CD8-positive, alpha-beta memory T cell (primary cell): ENCODE measurements around the gene SMIM17. TPM values are rescaled to one million over a fixed set of nuclear protein-coding genes. Genes with fewer than 3 reads are reported as not detected.

Experiments
- CTCF ChIA-PET: fragments of 350-600 bp; sonication (Branson Sonifier 250); formaldehyde crosslinking; loops from one replicate; lab custom pipeline; 2021; ENCODE audit warnings: antibody characterized with exemption; lab: Charles Lee
- POLR2A ChIA-PET: fragments of 350-600 bp; sonication (Branson Sonifier 250); formaldehyde crosslinking; loops from one replicate; lab custom pipeline; 2021; ENCODE audit warnings: antibody characterized with exemption; lab: Charles Lee
- DNase-seq, 5 donors: peaks; one replicate each; pipeline versions ENCODE4 v3.0.0 to v3.0.0-alpha.2; 2020 to 2022; ENCODE audit warnings: mixed read lengths in 1 of 5
- H3K27ac ChIP-seq: one replicate; pipeline ENCODE4 v1.7.0; 2013; ENCODE audit warnings: low read depth, mild to moderate bottlenecking, low read length, moderate library complexity
- H3K27me3 ChIP-seq: 2 replicates; pipeline ENCODE4 v1.7.0; 2013; ENCODE audit warnings: low read length, mild to moderate bottlenecking; ENCODE audit not compliant: insufficient read depth, poor library complexity, severe bottlenecking
- H3K36me3 ChIP-seq: 2 replicates; pipeline ENCODE4 v1.7.0; 2013; ENCODE audit warnings: mild to moderate bottlenecking, low read length, moderate library complexity; ENCODE audit not compliant: insufficient read depth
- H3K4me1 ChIP-seq: 2 replicates; pipeline ENCODE4 v1.7.0; 2013; ENCODE audit warnings: mild to moderate bottlenecking, low read length, moderate library complexity; ENCODE audit not compliant: insufficient read depth
- H3K4me3 ChIP-seq: 2 replicates; pipeline ENCODE4 v1.7.0; 2013; ENCODE audit warnings: mild to moderate bottlenecking, low read length
- H3K9me3 ChIP-seq: 2 replicates; pipeline ENCODE4 v1.7.0; 2013; ENCODE audit warnings: mild to moderate bottlenecking, low read length
- H3K27ac Mint-ChIP-seq, 8 donors: one replicate each; pipeline ENCODE4 v1.8.0; 2020 to 2021; ENCODE audit warnings: mixed read lengths in 8 of 8, mild to moderate bottlenecking in 6 of 8, inconsistent platforms in 3 of 8, moderate library complexity in 3 of 8
- H3K27me3 Mint-ChIP-seq, 2 donors: one replicate each; pipeline ENCODE4 v1.8.0; 2020 to 2021; ENCODE audit warnings: mixed read lengths in 2 of 2, mild to moderate bottlenecking in 1 of 2, moderate library complexity in 1 of 2
- H3K36me3 Mint-ChIP-seq, 3 donors: one replicate each; pipeline ENCODE4 v1.8.0; 2020 to 2021; ENCODE audit warnings: mixed read lengths in 3 of 3, inconsistent platforms in 1 of 3, mild to moderate bottlenecking in 1 of 3
- H3K4me1 Mint-ChIP-seq, 3 donors: one replicate each; pipeline ENCODE4 v1.8.0; 2020 to 2021; ENCODE audit warnings: mixed read lengths in 3 of 3, inconsistent platforms in 1 of 3, mild to moderate bottlenecking in 1 of 3
- H3K4me3 Mint-ChIP-seq, 7 donors: one replicate each; pipeline ENCODE4 v1.8.0; 2020 to 2021; ENCODE audit warnings: mixed read lengths in 7 of 7, mild to moderate bottlenecking in 6 of 7, moderate library complexity in 4 of 7, inconsistent platforms in 2 of 7
- H3K9me3 Mint-ChIP-seq, 5 donors: one replicate each; pipeline ENCODE4 v1.8.0; 2020 to 2022; ENCODE audit warnings: mixed read lengths in 5 of 5, mild to moderate bottlenecking in 3 of 5, moderate library complexity in 2 of 5, inconsistent platforms in 1 of 5
- polyA plus RNA-seq: library from polyadenylated mRNA; unstranded; fragments of 300-500 nt; fragmentation: Illumina TruSeq; gene quantifications from one replicate; pipeline ENCODE4 v1.2.3, GENCODE V29; 2021
- total RNA-seq, 2 experiments: library from RNA; stranded (reverse); gene quantifications; one replicate each; pipeline ENCODE4 v1.2.3, GENCODE V29; 2021

SMIM17 gene
- total RNA-seq (not detected), polyA plus RNA-seq (not detected)

GRCh38 chr19:56642711-56643459 lies at the start of gene SMIM17:
Gene SMIM17 (plus strand): TSS chr19:56643159. CDS start chr19:56645668, 2,509 bp downstream.
- CTCF ChIA-PET = no interaction called here
- Mint-ChIP-seq H3K4me3 (no peak within 1 kb of the TSS), H3K9me3 (peaks cover 30 to 76% (median 71%) of the 10 kb centered on the region in 5 donors), H3K27ac (no peak within 1 kb of the TSS), H3K4me1 (no peaks in the 10 kb centered on the region), H3K27me3 (peaks cover 16 to 17% of the 10 kb centered on the region in 2 donors), H3K36me3 (peaks cover 4 to 41% (median 5%) of the 10 kb centered on the region in 3 donors)
- no peaks in the 10 kb centered on the region for H3K4me1 ChIP-seq
- no peak for DNase-seq
- POLR2A ChIA-PET = no interaction called here
- H3K4me3 ChIP-seq = no peak within 1 kb of the TSS
- no peaks in the 10 kb centered on the region for H3K27me3 ChIP-seq
- H3K9me3 ChIP-seq = peaks cover 19% of the 10 kb centered on the region
- no peaks in the 10 kb centered on the region for H3K36me3 ChIP-seq
- no peak within 1 kb of the TSS for H3K27ac ChIP-seq

- peaks cover 0 to 3% of the 10 kb centered on the region in 2 donors for H3K27me3 Mint-ChIP-seq
- H3K4me1 ChIP-seq = peaks cover 14% of the 10 kb centered on the region
- peaks cover 1 to 40% (median 16%) of the 10 kb centered on the region in 3 donors for H3K36me3 Mint-ChIP-seq
- H3K27ac ChIP-seq = no peak overlapping the region
- H3K4me1 Mint-ChIP-seq = peaks cover 24 to 40% (median 26%) of the 10 kb centered on the region in 3 donors
- no peaks in the 10 kb centered on the region for H3K9me3 ChIP-seq
- CTCF ChIA-PET = no interaction called here
- H3K36me3 ChIP-seq = no peaks in the 10 kb centered on the region
- peaks cover 5 to 32% (median 13%) of the 10 kb centered on the region in 5 donors for H3K9me3 Mint-ChIP-seq
- POLR2A ChIA-PET = interaction anchor here (0.6 kb wide), 1 partner anchor 1856 kb away, joined by 5 read pairs; no protein-coding TSS in a partner anchor
- DNase-seq = no peak
- H3K27me3 ChIP-seq = no peaks in the 10 kb centered on the region
- peak overlapping the region; percentile 28 to 92 (median 68) for H3K27ac Mint-ChIP-seq
- peak overlapping the region; percentile 90 to 94 (median 92) for H3K4me3 Mint-ChIP-seq
- H3K4me3 ChIP-seq = peak overlapping the region; percentile 81
These were observed 48.5 kb upstream of the SMIM17 start for GRCh38 chr19:56594446-56594782.

GRCh38 chr19:56594783-56595547 lies 48.0 kb upstream of the SMIM17 start, which contains the start of gene ZNF71:
Gene ZNF71 (plus strand): TSS chr19:56595302. CDS start chr19:56601559, 6,257 bp downstream.
- peak within 1 kb of the TSS; percentile 36 for H3K27ac ChIP-seq
- Mint-ChIP-seq H3K4me3 (peak within 1 kb of the TSS; percentile 90 to 94 (median 92)), H3K4me1 (peaks cover 24 to 40% (median 26%) of the 10 kb centered on the region in 3 donors), H3K9me3 (peaks cover 5 to 33% (median 13%) of the 10 kb centered on the region in 5 donors), H3K27me3 (peaks cover 0 to 2% of the 10 kb centered on the region in 2 donors), H3K27ac (peak within 1 kb of the TSS; percentile 28 to 97 (median 90)), H3K36me3 (peaks cover 1 to 40% (median 16%) of the 10 kb centered on the region in 3 donors)
- peaks cover 14% of the 10 kb centered on the region for H3K4me1 ChIP-seq
- no peaks in the 10 kb centered on the region for H3K36me3 ChIP-seq
- no peaks in the 10 kb centered on the region for H3K9me3 ChIP-seq
- DNase-seq = peak; percentile 77 to 90 (median 81)
- no peaks in the 10 kb centered on the region for H3K27me3 ChIP-seq
- POLR2A ChIA-PET = interaction anchor here (0.6 kb wide), 1 partner anchor 1856 kb away, joined by 5 read pairs; no protein-coding TSS in a partner anchor
- CTCF ChIA-PET = no interaction called here
- H3K4me3 ChIP-seq = peak within 1 kb of the TSS; percentile 81

- Mint-ChIP-seq H3K27ac (peak overlapping the region in 7 of 8 donors; percentile 28 to 97 (median 91)), H3K9me3 (peaks cover 2 to 31% (median 14%) of the 10 kb centered on the region in 5 donors)
- CTCF ChIA-PET = no interaction called here
These were observed 47.4 kb upstream of the SMIM17 start for GRCh38 chr19:56595548-56595899.

GRCh38 chr19:56596676-56597075 lies 46.3 kb upstream of the SMIM17 start:
- no peaks in the 10 kb centered on the region for H3K27me3 ChIP-seq
- no peak overlapping the region for H3K4me3 ChIP-seq
- Mint-ChIP-seq H3K36me3 (peaks cover 13 to 46% (median 29%) of the 10 kb centered on the region in 3 donors), H3K27me3 (peaks cover 0 to 2% of the 10 kb centered on the region in 2 donors), H3K4me3 (peak overlapping the region; percentile 59 to 94 (median 92)), H3K4me1 (peaks cover 26 to 50% (median 27%) of the 10 kb centered on the region in 3 donors), H3K9me3 (peaks cover 0 to 33% (median 22%) of the 10 kb centered on the region in 5 donors), H3K27ac (no peak overlapping the region)
- no peak overlapping the region for H3K27ac ChIP-seq
- H3K36me3 ChIP-seq = peaks cover 10% of the 10 kb centered on the region
- POLR2A ChIA-PET = no interaction called here
- H3K4me1 ChIP-seq = peaks cover 14% of the 10 kb centered on the region
- DNase-seq = no peak
- H3K9me3 ChIP-seq = peaks cover 10% of the 10 kb centered on the region
- CTCF ChIA-PET = no interaction called here

More at GRCh38 chr19:56595548-56595899, 47.4 kb upstream of the SMIM17 start:
- Mint-ChIP-seq H3K4me3 (peak overlapping the region; percentile 90 to 94 (median 92)), H3K27me3 (peaks cover 0 to 2% of the 10 kb centered on the region in 2 donors), H3K4me1 (peaks cover 25 to 42% (median 26%) of the 10 kb centered on the region in 3 donors), H3K36me3 (peaks cover 3 to 42% (median 17%) of the 10 kb centered on the region in 3 donors)
- POLR2A ChIA-PET = no interaction called here
- no peak for DNase-seq
- Histone ChIP-seq H3K27me3 (no peaks in the 10 kb centered on the region), H3K36me3 (no peaks in the 10 kb centered on the region), H3K9me3 (no peaks in the 10 kb centered on the region), H3K4me3 (peak overlapping the region; percentile 81), H3K27ac (peak overlapping the region; percentile 36), H3K4me1 (peaks cover 14% of the 10 kb centered on the region)

GRCh38 chr19:56597696-56598095 lies 45.3 kb upstream of the SMIM17 start:
- peaks cover 26 to 55% (median 27%) of the 10 kb centered on the region in 3 donors for H3K4me1 Mint-ChIP-seq
- H3K27me3 ChIP-seq = no peaks in the 10 kb centered on the region
- no peak overlapping the region for H3K4me3 ChIP-seq
- no peak overlapping the region for H3K27ac ChIP-seq
- peak overlapping the region in 1 of 7 donors; percentile 56 for H3K4me3 Mint-ChIP-seq
- POLR2A ChIA-PET = no interaction called here
- H3K36me3 ChIP-seq = peaks cover 15% of the 10 kb centered on the region
- H3K9me3 ChIP-seq = peaks cover 11% of the 10 kb centered on the region
- H3K9me3 Mint-ChIP-seq = peaks cover under 1 to 44% (median 30%) of the 10 kb centered on the region in 5 donors
- H3K4me1 ChIP-seq = peaks cover 14% of the 10 kb centered on the region
- peaks cover 0 to 2% of the 10 kb centered on the region in 2 donors for H3K27me3 Mint-ChIP-seq
- no peak overlapping the region for H3K27ac Mint-ChIP-seq
- DNase-seq = no peak
- peaks cover 20 to 52% (median 39%) of the 10 kb centered on the region in 3 donors for H3K36me3 Mint-ChIP-seq
- CTCF ChIA-PET = no interaction called here

- Histone ChIP-seq H3K9me3 (peaks cover 12% of the 10 kb centered on the region), H3K27me3 (no peaks in the 10 kb centered on the region), H3K27ac (no peak overlapping the region), H3K4me1 (no peaks in the 10 kb centered on the region), H3K36me3 (peaks cover 21% of the 10 kb centered on the region), H3K4me3 (peak overlapping the region; percentile 25)
- no peak for DNase-seq
- Mint-ChIP-seq H3K27ac (no peak overlapping the region), H3K9me3 (peaks cover 15 to 78% (median 66%) of the 10 kb centered on the region in 5 donors), H3K36me3 (peaks cover 28 to 84% (median 69%) of the 10 kb centered on the region in 3 donors), H3K4me3 (no peak overlapping the region), H3K27me3 (no peaks in the 10 kb centered on the region), H3K4me1 (peaks cover 13 to 36% (median 15%) of the 10 kb centered on the region in 3 donors)
- CTCF ChIA-PET = no interaction called here
- POLR2A ChIA-PET = no interaction called here
These were observed 41.6 kb upstream of the SMIM17 start for GRCh38 chr19:56601375-56601774.
